ENCODE data around the gene TEX30. TPM values are rescaled to one million over a fixed set of nuclear protein-coding genes. Genes with fewer than 3 reads are reported as not detected.

The TEX30 gene
- total and polyA plus RNA-seq, 2 donors (not counting 3 experiments of a cell fraction or from before 2014, with no cell fraction given) = 12.5 to 19.8 TPM

- H2AFZ ChIP-seq (ENCODE audit: low read depth, low read length) = no peak overlapping the region
- BruUV-seq (replicated peaks) = no TSS peak
- CTCF ChIA-PET = interaction anchor here (0.5 to 3.1 kb wide), 54 partner anchors 9 to 1580 kb away, joined by 3 to 76 read pairs (median 7); partner anchors contain the start of genes ERCC5, METTL21C, TEX30 and TPP2
- H4K20me1 ChIP-seq (replicated peaks; ENCODE audit: control insufficient read depth, extremely low read depth, insufficient read depth, low read length) = no peaks in the 10 kb centered on the region
- H3K4me2 ChIP-seq (ENCODE audit: insufficient read depth, low read length) = no peak overlapping the region
- H3K9me1 ChIP-seq (replicated peaks; ENCODE audit: control insufficient read depth, extremely low read depth, insufficient read depth, low read length) = no peaks in the 10 kb centered on the region
- H3K4me3 ChIP-seq (replicated peaks in 1 of 3; ENCODE audit: insufficient read depth in 1 of 3, low read depth in 1 of 3, low read length in 3 of 3) = no peak overlapping the region
- POLR2A ChIA-PET = interaction anchor here (1.0 kb wide), 3 partner anchors 21 to 133 kb away, joined by 3 to 5 read pairs (median 3); partner anchors contain the start of gene TPP2
- H3K79me2 ChIP-seq (ENCODE audit: control insufficient read depth, insufficient read depth, low read length) = no peaks in the 10 kb centered on the region
- no peaks in the 10 kb centered on the region for H3K36me3 ChIP-seq (ENCODE audit: control insufficient read depth in 2 of 2, extremely low read depth in 1 of 2, insufficient read depth in 2 of 2, low read length in 2 of 2)
- DNase-seq (ENCODE audit: low read depth, low spot score) (peak; percentile 76), FAIRE-seq (peak; percentile 94)
- TF ChIP-seq, protein P1, sequence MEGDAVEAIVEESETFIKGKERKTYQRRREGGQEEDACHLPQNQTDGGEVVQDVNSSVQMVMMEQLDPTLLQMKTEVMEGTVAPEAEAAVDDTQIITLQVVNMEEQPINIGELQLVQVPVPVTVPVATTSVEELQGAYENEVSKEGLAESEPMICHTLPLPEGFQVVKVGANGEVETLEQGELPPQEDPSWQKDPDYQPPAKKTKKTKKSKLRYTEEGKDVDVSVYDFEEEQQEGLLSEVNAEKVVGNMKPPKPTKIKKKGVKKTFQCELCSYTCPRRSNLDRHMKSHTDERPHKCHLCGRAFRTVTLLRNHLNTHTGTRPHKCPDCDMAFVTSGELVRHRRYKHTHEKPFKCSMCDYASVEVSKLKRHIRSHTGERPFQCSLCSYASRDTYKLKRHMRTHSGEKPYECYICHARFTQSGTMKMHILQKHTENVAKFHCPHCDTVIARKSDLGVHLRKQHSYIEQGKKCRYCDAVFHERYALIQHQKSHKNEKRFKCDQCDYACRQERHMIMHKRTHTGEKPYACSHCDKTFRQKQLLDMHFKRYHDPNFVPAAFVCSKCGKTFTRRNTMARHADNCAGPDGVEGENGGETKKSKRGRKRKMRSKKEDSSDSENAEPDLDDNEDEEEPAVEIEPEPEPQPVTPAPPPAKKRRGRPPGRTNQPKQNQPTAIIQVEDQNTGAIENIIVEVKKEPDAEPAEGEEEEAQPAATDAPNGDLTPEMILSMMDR (IDR thresholded peaks at IDR 0.05; ENCODE audit: extremely low read depth in 1 of 2, insufficient read depth in 1 of 2, low read depth in 1 of 2, low read length in 2 of 2) = peak; percentile 42
- no peak for TF ChIP-seq EZH2 (IDR thresholded peaks at IDR 0.05; ENCODE audit: borderline replicate concordance, low read depth, low read length, severe bottlenecking)
- peaks cover 14% of the 10 kb centered on the region for H3K4me1 ChIP-seq (ENCODE audit: control insufficient read depth, extremely low read depth, insufficient read depth, low read length)
- intact Hi-C loops (cut with micrococcal nuclease) (loop anchor here (1.0 to 10.0 kb wide), 4 partner anchors 78 to 530 kb away; no protein-coding TSS in a partner anchor), dilution Hi-C loops (cut with MboI; ENCODE audit: extremely low pct_ligation_motif_present, low sequenced_read_pairs) (no loop called here)
- no peaks in the 10 kb centered on the region for H3K9me3 ChIP-seq (replicated peaks; ENCODE audit: control insufficient read depth, insufficient read depth, low read length)
- no peak overlapping the region for H3K27ac ChIP-seq (ENCODE audit: insufficient read depth, low read depth, low read length)
- no peak overlapping the region for H3K9ac ChIP-seq (replicated peaks; ENCODE audit: extremely low read depth, insufficient read depth, low read length)
- no peaks in the 10 kb centered on the region for H3K27me3 ChIP-seq (ENCODE audit: control insufficient read depth in 2 of 2, insufficient read depth in 2 of 2, low read length in 2 of 2)
Observed at GRCh38 chr13:102724923-102725322, 48.7 kb downstream of the TEX30 start.

DNA sequence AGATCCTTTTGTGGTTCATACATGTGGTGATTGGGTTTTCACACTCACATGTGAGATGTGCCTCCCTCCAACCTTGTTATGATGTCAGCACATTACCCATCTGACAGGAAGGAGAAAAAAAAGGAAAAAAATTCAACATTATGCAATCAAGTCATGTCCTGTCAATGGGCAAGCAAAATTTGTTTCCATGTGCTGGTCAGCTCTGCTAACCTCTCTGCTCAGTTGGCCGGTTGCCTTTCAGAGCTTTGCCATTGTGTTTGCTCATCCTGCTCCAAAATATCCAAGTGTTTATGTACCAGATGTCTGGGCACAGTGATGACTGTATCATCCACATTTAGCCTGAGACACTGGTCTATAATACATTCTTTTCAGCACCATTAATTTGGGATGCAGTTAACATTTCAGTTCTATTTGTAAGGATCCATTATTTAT is 51.8 kb downstream of the TEX30 start:
- Histone ChIP-seq H3K9ac (replicated peaks; ENCODE audit: extremely low read depth, insufficient read depth, low read length) (no peak overlapping the region), H3K9me1 (replicated peaks; ENCODE audit: control insufficient read depth, extremely low read depth, insufficient read depth, low read length) (no peaks in the 10 kb centered on the region), H3K27me3 (ENCODE audit: control insufficient read depth in 2 of 2, insufficient read depth in 2 of 2, low read length in 2 of 2) (peaks cover 0 to 2% of the 10 kb centered on the region in 2 experiments), H3K79me2 (ENCODE audit: control insufficient read depth, insufficient read depth, low read length) (no peaks in the 10 kb centered on the region), H3K27ac (ENCODE audit: insufficient read depth, low read depth, low read length) (no peak overlapping the region), H3K36me3 (ENCODE audit: control insufficient read depth in 2 of 2, extremely low read depth in 1 of 2, insufficient read depth in 2 of 2, low read length in 2 of 2) (no peaks in the 10 kb centered on the region), H3K4me2 (ENCODE audit: insufficient read depth, low read length) (no peak overlapping the region), H3K4me1 (ENCODE audit: control insufficient read depth, extremely low read depth, insufficient read depth, low read length) (peaks cover 2% of the 10 kb centered on the region), H3K4me3 (replicated peaks in 1 of 3; ENCODE audit: insufficient read depth in 1 of 3, low read depth in 1 of 3, low read length in 3 of 3) (no peak overlapping the region), H3K9me3 (replicated peaks; ENCODE audit: control insufficient read depth, insufficient read depth, low read length) (no peaks in the 10 kb centered on the region), H4K20me1 (replicated peaks; ENCODE audit: control insufficient read depth, extremely low read depth, insufficient read depth, low read length) (no peaks in the 10 kb centered on the region), H2AFZ (ENCODE audit: low read depth, low read length) (no peak overlapping the region)
- BruUV-seq (replicated peaks) = no TSS peak
- no peak for DNase-seq (ENCODE audit: low read depth, low spot score)
- dilution Hi-C loops (cut with MboI; ENCODE audit: extremely low pct_ligation_motif_present, low sequenced_read_pairs) = no loop called here
- ChIA-PET CTCF (interaction anchor here (1.0 to 1.3 kb wide), 3 partner anchors 12 to 130 kb away, joined by 3 to 5 read pairs (median 4); no protein-coding TSS in a partner anchor), POLR2A (no interaction called here)
- TF ChIP-seq, protein P1 (IDR thresholded peaks at IDR 0.05; ENCODE audit: extremely low read depth in 1 of 2, insufficient read depth in 1 of 2, low read depth in 1 of 2, low read length in 2 of 2) = no peak
- TF ChIP-seq POLR2AphosphoS5 (IDR thresholded peaks at IDR 0.05; ENCODE audit: insufficient read depth, low read depth, low read length) (no peak), EZH2 (IDR thresholded peaks at IDR 0.05; ENCODE audit: borderline replicate concordance, low read depth, low read length, severe bottlenecking) (no peak)
- intact Hi-C loops (cut with micrococcal nuclease) = loop anchor here (10.0 kb wide), 1 partner anchor 527 kb away; no protein-coding TSS in a partner anchor
- no peak for FAIRE-seq

Measured in endothelial cell of umbilical vein (primary cell).